Subcutaneous adipose tissue (tissue), 4 donors: ENCODE data around the gene HMOX2. TPM values are rescaled to one million over a fixed set of nuclear protein-coding genes. Genes with fewer than 3 reads are reported as not detected.

Experiments used
- CTCF ChIP-seq: fragments of 450-650 bp; IDR thresholded peaks from one replicate; pipeline ENCODE4 v1.5.1; 2016; ENCODE audit warnings: low read depth, mild to moderate bottlenecking, control low read depth, antibody characterized with exemption, moderate library complexity
- total RNA-seq, 4 donors: library from RNA; depleted of rRNA; stranded (reverse); fragments of >200 nt; gene quantifications; one replicate each; pipeline ENCODE4 v1.1.0, GENCODE V29; 2016

The HMOX2 gene
- total RNA-seq, 4 donors from 2014 or later, result 57.8 to 131 (median 88.8) TPM

- TF ChIP-seq CTCF, result no peak
These were observed 40.7 kb upstream of the HMOX2 start for GRCh38 chr16:4435337-4436067.

GRCh38 chr16:4437366-4437765 lies 38.8 kb upstream of the HMOX2 start:
- TF ChIP-seq CTCF, result no peak

- TF ChIP-seq CTCF, result no peak
These were observed 33.8 kb upstream of the HMOX2 start for GRCh38 chr16:4442371-4442770.

- no peak for TF ChIP-seq CTCF
These were observed 32.9 kb upstream of the HMOX2 start for GRCh38 chr16:4443271-4443670.

GRCh38 chr16:4443986-4444385 lies 32.2 kb upstream of the HMOX2 start:
- no peak for TF ChIP-seq CTCF

- TF ChIP-seq CTCF, result no peak
These were observed 25.8 kb upstream of the HMOX2 start for GRCh38 chr16:4450430-4450829.

- no peak for TF ChIP-seq CTCF
These were observed 25.2 kb upstream of the HMOX2 start for GRCh38 chr16:4450931-4451519.
